ENCODE measurements around the gene BUD31. TPM values are rescaled to one million over a fixed set of nuclear protein-coding genes. Genes with fewer than 3 reads are reported as not detected.

Gene BUD31
- total and polyA plus RNA-seq, 2 experiments from 2014 or later = 77.1 to 247 TPM

- Histone ChIP-seq H2AFZ (no peak overlapping the region), H3K4me2 (no peak overlapping the region), H3K27ac (ENCODE audit: low read depth) (no peak overlapping the region), H3K79me2 (replicated peaks; ENCODE audit: insufficient read depth) (peaks cover 30% of the 10 kb centered on the region), H3K9me2 (ENCODE audit: insufficient read depth) (no peaks in the 10 kb centered on the region), H3K4me3 (no peak overlapping the region), H4K20me1 (replicated peaks; ENCODE audit: insufficient read depth) (peaks cover 8% of the 10 kb centered on the region), H3K36me3 (ENCODE audit: insufficient read depth) (no peaks in the 10 kb centered on the region; the same call in 1 of the 2 replicates), H3K27me3 (ENCODE audit: insufficient read depth) (no peaks in the 10 kb centered on the region), H3K4me1 (ENCODE audit: insufficient read depth) (peaks cover 13% of the 10 kb centered on the region), H3F3A (replicated peaks; ENCODE audit: low read depth) (0 out of 2 replicates have a peak, but pooled peaks cover 8% of the 10 kb centered on the region)
- no peak for TF ChIP-seq ZNF114 (CRISPR knock-in tag; IDR thresholded peaks at IDR 0.05)
- TF ChIP-seq, protein P1, sequence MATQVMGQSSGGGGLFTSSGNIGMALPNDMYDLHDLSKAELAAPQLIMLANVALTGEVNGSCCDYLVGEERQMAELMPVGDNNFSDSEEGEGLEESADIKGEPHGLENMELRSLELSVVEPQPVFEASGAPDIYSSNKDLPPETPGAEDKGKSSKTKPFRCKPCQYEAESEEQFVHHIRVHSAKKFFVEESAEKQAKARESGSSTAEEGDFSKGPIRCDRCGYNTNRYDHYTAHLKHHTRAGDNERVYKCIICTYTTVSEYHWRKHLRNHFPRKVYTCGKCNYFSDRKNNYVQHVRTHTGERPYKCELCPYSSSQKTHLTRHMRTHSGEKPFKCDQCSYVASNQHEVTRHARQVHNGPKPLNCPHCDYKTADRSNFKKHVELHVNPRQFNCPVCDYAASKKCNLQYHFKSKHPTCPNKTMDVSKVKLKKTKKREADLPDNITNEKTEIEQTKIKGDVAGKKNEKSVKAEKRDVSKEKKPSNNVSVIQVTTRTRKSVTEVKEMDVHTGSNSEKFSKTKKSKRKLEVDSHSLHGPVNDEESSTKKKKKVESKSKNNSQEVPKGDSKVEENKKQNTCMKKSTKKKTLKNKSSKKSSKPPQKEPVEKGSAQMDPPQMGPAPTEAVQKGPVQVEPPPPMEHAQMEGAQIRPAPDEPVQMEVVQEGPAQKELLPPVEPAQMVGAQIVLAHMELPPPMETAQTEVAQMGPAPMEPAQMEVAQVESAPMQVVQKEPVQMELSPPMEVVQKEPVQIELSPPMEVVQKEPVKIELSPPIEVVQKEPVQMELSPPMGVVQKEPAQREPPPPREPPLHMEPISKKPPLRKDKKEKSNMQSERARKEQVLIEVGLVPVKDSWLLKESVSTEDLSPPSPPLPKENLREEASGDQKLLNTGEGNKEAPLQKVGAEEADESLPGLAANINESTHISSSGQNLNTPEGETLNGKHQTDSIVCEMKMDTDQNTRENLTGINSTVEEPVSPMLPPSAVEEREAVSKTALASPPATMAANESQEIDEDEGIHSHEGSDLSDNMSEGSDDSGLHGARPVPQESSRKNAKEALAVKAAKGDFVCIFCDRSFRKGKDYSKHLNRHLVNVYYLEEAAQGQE (IDR thresholded peaks at IDR 0.05; ENCODE audit: unreplicated experiment) = no peak
- no peak for TF ChIP-seq ZNF462 (CRISPR knock-in tag; IDR thresholded peaks at IDR 0.05)
- TF ChIP-seq CTCF (conservative IDR thresholded peaks at IDR 0.05; ENCODE audit: low read depth in 2 of 2) = no peak
- TF ChIP-seq STAT1 (IDR thresholded peaks at IDR 0.05; ENCODE audit: unreplicated experiment) = no peak
- no peak for TF ChIP-seq JUNB (IDR thresholded peaks at IDR 0.05; ENCODE audit: unreplicated experiment)
- DNase-seq (ENCODE audit: low spot score) = no peak
- ATAC-seq = no peak
- peaks cover 15% of the 10 kb centered on the region for H3K4me1 Mint-ChIP-seq
- H3K4me3 Mint-ChIP-seq = no peak overlapping the region
- H3K36me3 Mint-ChIP-seq (ENCODE audit: low read depth) = peaks cover 15% of the 10 kb centered on the region
- no peak overlapping the region for H3K27ac Mint-ChIP-seq
- peaks cover 2% of the 10 kb centered on the region; the same call in 1 of the 3 replicates for H3K9me3 Mint-ChIP-seq
- H3K27me3 Mint-ChIP-seq (ENCODE audit: insufficient read depth, low read depth, poor library complexity) = peaks cover 17% of the 10 kb centered on the region
Observed at GRCh38 chr7:99468336-99468918, 59.7 kb downstream of the BUD31 start.
